HG03460 (cell line): ENCODE data around the gene OPCML.

Source experiments
- ATAC-seq: cut with Tn5 transposase; IDR thresholded peaks from one replicate; pipeline ENCODE4 v1.9.1; 2021; ENCODE audit not compliant: unreplicated experiment

The OPCML gene

GRCh38 chr11:133413703-133414102 lies 118.6 kb downstream of the OPCML start:
- no peak for ATAC-seq

GRCh38 chr11:133409799-133410198 lies 122.5 kb downstream of the OPCML start:
- no peak for ATAC-seq

- ATAC-seq, result no peak
Measured at GRCh38 chr11:133408936-133409335, 123.4 kb downstream of the OPCML start.

GRCh38 chr11:133408402-133408801 lies 123.9 kb downstream of the OPCML start:
- no peak for ATAC-seq

GRCh38 chr11:133406489-133406888 lies 125.8 kb downstream of the OPCML start:
- no peak for ATAC-seq

- no peak for ATAC-seq
Measured at GRCh38 chr11:133403900-133404299, 128.4 kb downstream of the OPCML start.

- ATAC-seq, result no peak
Measured at GRCh38 chr11:133402551-133402950, 129.8 kb downstream of the OPCML start.

- ATAC-seq, result no peak
Measured at GRCh38 chr11:133399855-133400625, 132.3 kb downstream of the OPCML start.

GRCh38 chr11:133399294-133399693 lies 133.0 kb downstream of the OPCML start:
- ATAC-seq, result no peak

GRCh38 chr11:133390803-133391202 lies 141.5 kb downstream of the OPCML start:
- no peak for ATAC-seq

- ATAC-seq, result no peak
Measured at GRCh38 chr11:133388975-133389568, 143.2 kb downstream of the OPCML start.

GRCh38 chr11:133388260-133388659 lies 144.0 kb downstream of the OPCML start:
- no peak for ATAC-seq

- no peak for ATAC-seq
Measured at GRCh38 chr11:133386852-133387251, 145.4 kb downstream of the OPCML start.

GRCh38 chr11:133386262-133386661 lies 146.0 kb downstream of the OPCML start:
- ATAC-seq, result no peak

GRCh38 chr11:133385781-133386180 lies 146.5 kb downstream of the OPCML start:
- no peak for ATAC-seq

GRCh38 chr11:133384731-133385130 lies 147.6 kb downstream of the OPCML start:
- no peak for ATAC-seq

GRCh38 chr11:133383689-133384088 lies 148.6 kb downstream of the OPCML start:
- no peak for ATAC-seq

- ATAC-seq, result no peak
Measured at GRCh38 chr11:133383201-133383600, 149.1 kb downstream of the OPCML start.

GRCh38 chr11:133382131-133382812 lies 150.0 kb downstream of the OPCML start:
- ATAC-seq, result no peak

- no peak for ATAC-seq
Measured at GRCh38 chr11:133381761-133382130, 150.6 kb downstream of the OPCML start.

GRCh38 chr11:133366147-133366546 lies 166.2 kb downstream of the OPCML start:
- no peak for ATAC-seq

- no peak for ATAC-seq
Measured at GRCh38 chr11:133362916-133363315, 169.4 kb downstream of the OPCML start.
